CD8-positive, alpha-beta memory T cell (primary cell): Measurements from ENCODE around the gene AP3M1. TPM values are rescaled to one million over a fixed set of nuclear protein-coding genes. Genes with fewer than 3 reads are reported as not detected.
"Not testable (repeated sequence)": the region's sequence is repeated elsewhere in the genome, so short reads cannot be mapped to it uniquely, and the experiment has no call there.

Experiments used
- CTCF ChIA-PET: fragments of 350-600 bp; sonication (Branson Sonifier 250); formaldehyde crosslinking; loops from one replicate; lab custom pipeline; 2021; ENCODE audit warnings: antibody characterized with exemption; lab: Charles Lee
- POLR2A ChIA-PET: fragments of 350-600 bp; sonication (Branson Sonifier 250); formaldehyde crosslinking; loops from one replicate; lab custom pipeline; 2021; ENCODE audit warnings: antibody characterized with exemption; lab: Charles Lee
- DNase-seq, 5 donors: peaks; one replicate each; pipeline versions ENCODE4 v3.0.0 to v3.0.0-alpha.2; 2020 to 2022; ENCODE audit warnings: mixed read lengths in 1 of 5
- H3K27ac ChIP-seq: one replicate; pipeline ENCODE4 v1.7.0; 2013; ENCODE audit warnings: low read depth, mild to moderate bottlenecking, low read length, moderate library complexity
- H3K27me3 ChIP-seq: 2 replicates; pipeline ENCODE4 v1.7.0; 2013; ENCODE audit warnings: low read length, mild to moderate bottlenecking; ENCODE audit not compliant: insufficient read depth, poor library complexity, severe bottlenecking
- H3K36me3 ChIP-seq: 2 replicates; pipeline ENCODE4 v1.7.0; 2013; ENCODE audit warnings: mild to moderate bottlenecking, low read length, moderate library complexity; ENCODE audit not compliant: insufficient read depth
- H3K4me1 ChIP-seq: 2 replicates; pipeline ENCODE4 v1.7.0; 2013; ENCODE audit warnings: mild to moderate bottlenecking, low read length, moderate library complexity; ENCODE audit not compliant: insufficient read depth
- H3K4me3 ChIP-seq: 2 replicates; pipeline ENCODE4 v1.7.0; 2013; ENCODE audit warnings: mild to moderate bottlenecking, low read length
- H3K9me3 ChIP-seq: 2 replicates; pipeline ENCODE4 v1.7.0; 2013; ENCODE audit warnings: mild to moderate bottlenecking, low read length
- H3K27ac Mint-ChIP-seq, 8 donors: one replicate each; pipeline ENCODE4 v1.8.0; 2020 to 2021; ENCODE audit warnings: mixed read lengths in 8 of 8, mild to moderate bottlenecking in 6 of 8, inconsistent platforms in 3 of 8, moderate library complexity in 3 of 8
- H3K27me3 Mint-ChIP-seq, 2 donors: one replicate each; pipeline ENCODE4 v1.8.0; 2020 to 2021; ENCODE audit warnings: mixed read lengths in 2 of 2, mild to moderate bottlenecking in 1 of 2, moderate library complexity in 1 of 2
- H3K36me3 Mint-ChIP-seq, 3 donors: one replicate each; pipeline ENCODE4 v1.8.0; 2020 to 2021; ENCODE audit warnings: mixed read lengths in 3 of 3, inconsistent platforms in 1 of 3, mild to moderate bottlenecking in 1 of 3
- H3K4me1 Mint-ChIP-seq, 3 donors: one replicate each; pipeline ENCODE4 v1.8.0; 2020 to 2021; ENCODE audit warnings: mixed read lengths in 3 of 3, inconsistent platforms in 1 of 3, mild to moderate bottlenecking in 1 of 3
- H3K4me3 Mint-ChIP-seq, 7 donors: one replicate each; pipeline ENCODE4 v1.8.0; 2020 to 2021; ENCODE audit warnings: mixed read lengths in 7 of 7, mild to moderate bottlenecking in 6 of 7, moderate library complexity in 4 of 7, inconsistent platforms in 2 of 7
- H3K9me3 Mint-ChIP-seq, 5 donors: one replicate each; pipeline ENCODE4 v1.8.0; 2020 to 2022; ENCODE audit warnings: mixed read lengths in 5 of 5, mild to moderate bottlenecking in 3 of 5, moderate library complexity in 2 of 5, inconsistent platforms in 1 of 5
- polyA plus RNA-seq: library from polyadenylated mRNA; unstranded; fragments of 300-500 nt; fragmentation: Illumina TruSeq; gene quantifications from one replicate; pipeline ENCODE4 v1.2.3, GENCODE V29; 2021
- total RNA-seq, 2 experiments: library from RNA; stranded (reverse); gene quantifications; one replicate each; pipeline ENCODE4 v1.2.3, GENCODE V29; 2021

The AP3M1 gene, protein sequence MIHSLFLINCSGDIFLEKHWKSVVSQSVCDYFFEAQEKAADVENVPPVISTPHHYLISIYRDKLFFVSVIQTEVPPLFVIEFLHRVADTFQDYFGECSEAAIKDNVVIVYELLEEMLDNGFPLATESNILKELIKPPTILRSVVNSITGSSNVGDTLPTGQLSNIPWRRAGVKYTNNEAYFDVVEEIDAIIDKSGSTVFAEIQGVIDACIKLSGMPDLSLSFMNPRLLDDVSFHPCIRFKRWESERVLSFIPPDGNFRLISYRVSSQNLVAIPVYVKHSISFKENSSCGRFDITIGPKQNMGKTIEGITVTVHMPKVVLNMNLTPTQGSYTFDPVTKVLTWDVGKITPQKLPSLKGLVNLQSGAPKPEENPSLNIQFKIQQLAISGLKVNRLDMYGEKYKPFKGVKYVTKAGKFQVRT
- total RNA-seq (10 to 100 TPM; 59.7 to 62.1 TPM), polyA plus RNA-seq (34.5 TPM)

DNA sequence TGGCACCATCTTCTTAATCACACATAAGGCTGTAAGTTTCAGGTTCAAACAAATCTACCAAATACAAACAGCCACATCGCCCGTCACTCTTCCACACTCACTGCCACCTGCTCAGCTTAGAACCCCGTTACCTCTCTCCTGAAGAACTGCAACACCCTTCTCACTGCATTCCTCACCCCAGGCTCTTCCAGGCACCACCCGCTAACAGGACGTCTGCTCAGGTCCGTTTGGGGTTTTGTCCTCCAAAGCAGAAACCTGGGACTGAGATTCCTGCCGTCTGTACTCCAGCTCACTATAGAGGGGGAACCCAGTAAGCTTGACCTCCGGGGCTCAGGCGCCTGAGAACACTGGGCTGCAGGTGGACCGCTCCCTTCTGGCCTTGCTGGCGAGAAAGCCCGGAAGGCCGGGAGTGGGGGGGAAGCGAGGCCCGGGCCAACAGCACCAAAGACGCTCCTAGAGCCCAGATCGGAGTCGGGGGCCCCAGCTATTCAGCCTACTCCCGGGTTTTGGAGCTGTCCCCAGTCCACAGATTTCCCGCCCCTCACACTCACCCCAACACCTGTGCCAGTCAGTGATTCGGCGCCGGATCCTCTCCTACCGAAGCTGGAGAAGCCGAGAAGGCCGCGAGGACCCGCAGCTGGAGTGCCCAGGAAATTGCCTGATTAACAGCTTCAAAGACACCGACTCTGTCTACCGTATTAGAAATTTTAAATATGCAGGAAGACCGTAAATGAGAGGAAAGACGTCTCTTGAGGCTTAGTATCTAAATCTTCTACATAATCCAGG is at the start of gene AP3M1:
TSS of gene AP3M1 (minus strand) at position 625 of the 786 bp plus-strand sequence. CDS start 12,449 bp downstream, outside the sequence.
- Mint-ChIP-seq H3K27me3 (no peaks in the 10 kb centered on the region), H3K4me3 (no peak within 1 kb of the TSS), H3K27ac (peak within 1 kb of the TSS in 4 of 8 donors; percentile 39 to 93 (median 54)), H3K9me3 (no peaks in the 10 kb centered on the region), H3K4me1 (peaks cover 45 to 66% (median 60%) of the 10 kb centered on the region in 3 donors), H3K36me3 (peaks cover 0 to 20% (median 4%) of the 10 kb centered on the region in 3 donors)
- Histone ChIP-seq H3K4me3 (peak within 1 kb of the TSS; percentile 89), H3K36me3 (no peaks in the 10 kb centered on the region), H3K27me3 (no peaks in the 10 kb centered on the region), H3K27ac (peak within 1 kb of the TSS; percentile 88), H3K9me3 (no peaks in the 10 kb centered on the region), H3K4me1 (peaks cover 37% of the 10 kb centered on the region)
- DNase-seq, result peak in 3 of 5 donors; percentile 81 to 90 (median 82)
- CTCF ChIA-PET, result interaction anchor here (0.9 to 2.9 kb wide), 10 partner anchors 21 to 1085 kb away, joined by 3 to 19 read pairs (median 6); partner anchors contain the start of gene COMTD1
- POLR2A ChIA-PET, result interaction anchor here (0.6 to 1.9 kb wide), 7 partner anchors 15 to 1084 kb away, joined by 3 to 12 read pairs (median 4); no protein-coding TSS in a partner anchor

DNA sequence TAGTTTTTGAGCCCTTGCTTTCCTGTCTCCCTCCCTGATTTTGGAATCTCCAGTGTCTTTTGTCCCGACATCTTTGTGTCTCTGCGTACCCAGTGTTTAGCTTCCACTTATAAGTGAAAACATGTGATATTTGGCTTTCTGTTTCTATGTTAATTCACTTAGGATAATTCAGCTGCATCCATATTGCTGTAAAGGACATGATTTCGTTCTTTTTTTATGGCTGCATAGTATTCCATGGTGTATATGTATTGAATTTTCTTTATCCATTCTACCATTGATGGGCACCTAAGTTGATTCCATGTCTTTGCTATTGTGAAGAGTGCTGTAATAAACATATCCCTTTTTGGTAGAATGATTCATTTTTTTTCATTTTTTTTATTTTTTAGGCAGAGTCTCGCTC is 48.7 kb upstream of the AP3M1 start:
- peak overlapping the region in 1 of 8 donors; percentile 24 for H3K27ac Mint-ChIP-seq
- peaks cover 3% of the 10 kb centered on the region for H3K36me3 ChIP-seq
- DNase-seq, result no peak
- H3K4me1 ChIP-seq, result peaks cover 6% of the 10 kb centered on the region
- no peaks in the 10 kb centered on the region for H3K27me3 ChIP-seq
- H3K27me3 Mint-ChIP-seq, result no peaks in the 10 kb centered on the region
- CTCF ChIA-PET, result no interaction called here
- POLR2A ChIA-PET, result no interaction called here
- H3K9me3 Mint-ChIP-seq, result no peaks in the 10 kb centered on the region
- no peak overlapping the region for H3K27ac ChIP-seq
- peaks cover 16 to 31% (median 24%) of the 10 kb centered on the region in 3 donors for H3K4me1 Mint-ChIP-seq
- no peaks in the 10 kb centered on the region for H3K9me3 ChIP-seq
- H3K4me3 ChIP-seq, result no peak overlapping the region
- peaks cover 3 to 23% (median 4%) of the 10 kb centered on the region in 3 donors for H3K36me3 Mint-ChIP-seq
- H3K4me3 Mint-ChIP-seq, result no peak overlapping the region

DNA sequence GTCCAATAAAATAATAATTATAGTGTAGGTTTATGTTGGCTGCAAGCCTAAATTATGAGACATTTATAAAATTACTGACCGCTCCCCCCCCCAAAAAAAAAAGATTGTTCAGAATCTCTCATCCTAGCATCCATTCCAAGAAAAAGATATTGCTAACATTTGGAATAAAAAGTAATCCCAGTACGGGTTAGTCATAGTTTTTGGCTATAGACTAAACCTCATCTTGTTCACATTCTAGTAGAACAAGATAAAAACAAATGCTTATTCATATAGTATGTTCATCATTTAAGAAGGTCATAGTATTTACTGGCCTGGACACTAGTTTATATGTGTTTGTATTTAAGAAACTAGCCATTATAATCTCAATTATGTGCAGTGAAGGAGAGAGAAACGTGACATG is 44.4 kb upstream of the AP3M1 start:
- Histone ChIP-seq H3K4me1 (peaks cover 28% of the 10 kb centered on the region), H3K36me3 (no peaks in the 10 kb centered on the region), H3K27me3 (no peaks in the 10 kb centered on the region), H3K9me3 (no peaks in the 10 kb centered on the region), H3K4me3 (no peak overlapping the region), H3K27ac (no peak overlapping the region)
- Mint-ChIP-seq H3K4me1 (peaks cover 40 to 64% (median 53%) of the 10 kb centered on the region in 3 donors), H3K9me3 (no peaks in the 10 kb centered on the region), H3K4me3 (no peak overlapping the region), H3K27me3 (no peaks in the 10 kb centered on the region), H3K27ac (peak overlapping the region in 3 of 8 donors; percentile 1 to 41 (median 4)), H3K36me3 (peaks cover 0 to 2% (median 0%) of the 10 kb centered on the region in 3 donors)
- ChIA-PET POLR2A (interaction anchor here (0.6 kb wide), 1 partner anchor 515 kb away, joined by 4 read pairs; no protein-coding TSS in a partner anchor), CTCF (no interaction called here)
- no peak for DNase-seq

DNA sequence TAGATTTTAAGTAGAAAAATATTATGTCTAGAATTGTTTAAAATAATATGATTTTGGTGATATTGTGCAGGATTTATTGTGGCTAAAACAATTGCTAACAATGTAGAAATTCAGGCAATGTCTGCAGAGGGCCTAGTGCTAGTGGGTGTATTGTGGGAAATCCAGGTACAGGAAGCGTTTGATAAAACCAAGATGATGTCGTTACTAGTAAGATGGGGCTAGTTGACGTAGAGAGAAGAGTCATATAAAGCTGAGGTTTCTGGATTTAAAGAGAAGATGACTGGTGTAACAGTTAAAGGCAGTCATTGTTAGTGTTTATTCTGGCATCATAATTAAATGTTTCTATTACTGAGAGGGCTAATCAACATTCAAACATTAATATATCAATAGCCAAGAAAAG is 43.9 kb upstream of the AP3M1 start:
- Mint-ChIP-seq H3K27ac (peak overlapping the region in 5 of 8 donors; percentile 15 to 87 (median 47)), H3K4me1 (peaks cover 44 to 68% (median 57%) of the 10 kb centered on the region in 3 donors)

DNA sequence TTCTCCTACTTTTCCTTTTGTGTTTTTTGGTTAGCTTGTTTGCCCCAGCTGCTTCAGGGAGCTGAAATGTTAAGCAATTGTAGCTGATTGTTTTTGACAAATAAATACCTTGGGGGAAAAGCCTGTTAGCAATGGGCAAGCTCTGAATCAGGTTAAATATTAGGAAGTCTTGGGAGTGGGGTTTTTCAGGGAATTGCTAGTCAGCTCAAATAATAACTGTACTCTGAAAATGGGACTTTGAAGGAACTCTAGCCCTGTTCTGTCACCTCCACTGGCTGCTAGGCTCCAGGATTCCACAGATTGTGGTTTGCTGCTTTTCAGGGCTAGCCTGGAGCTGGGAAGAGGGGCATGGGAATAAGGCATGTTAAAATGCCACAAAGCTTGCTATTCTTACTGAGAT is 39.9 kb upstream of the AP3M1 start:
- peak overlapping the region; percentile 10 for H3K4me3 ChIP-seq
- no peaks in the 10 kb centered on the region for H3K27me3 Mint-ChIP-seq
- H3K27ac ChIP-seq, result peak overlapping the region; percentile 38
- ChIA-PET POLR2A (interaction anchor here (0.6 to 2.6 kb wide), 3 partner anchors 14 to 42 kb away, joined by 4 to 12 read pairs (median 4); no protein-coding TSS in a partner anchor), CTCF (interaction anchor here (0.8 to 3.1 kb wide), 5 partner anchors 12 to 46 kb away, joined by 3 to 8 read pairs (median 3); no protein-coding TSS in a partner anchor)
- H3K27ac Mint-ChIP-seq, result peak overlapping the region; percentile 31 to 95 (median 90)
- no peaks in the 10 kb centered on the region for H3K36me3 ChIP-seq
- no peaks in the 10 kb centered on the region for H3K27me3 ChIP-seq
- peak overlapping the region in 6 of 7 donors; percentile 3 to 76 (median 66) for H3K4me3 Mint-ChIP-seq
- no peak for DNase-seq
- H3K36me3 Mint-ChIP-seq, result no peaks in the 10 kb centered on the region
- H3K9me3 Mint-ChIP-seq, result no peaks in the 10 kb centered on the region
- no peaks in the 10 kb centered on the region for H3K9me3 ChIP-seq
- peaks cover 40% of the 10 kb centered on the region for H3K4me1 ChIP-seq
- peaks cover 55 to 76% (median 73%) of the 10 kb centered on the region in 3 donors for H3K4me1 Mint-ChIP-seq

More for the DNA sequence above, 43.9 kb upstream of the AP3M1 start:
- Histone ChIP-seq H3K27ac (no peak overlapping the region), H3K27me3 (no peaks in the 10 kb centered on the region), H3K36me3 (no peaks in the 10 kb centered on the region), H3K4me1 (peaks cover 32% of the 10 kb centered on the region), H3K4me3 (no peak overlapping the region), H3K9me3 (no peaks in the 10 kb centered on the region)
- H3K27me3 Mint-ChIP-seq, result no peaks in the 10 kb centered on the region
- H3K36me3 Mint-ChIP-seq, result no peaks in the 10 kb centered on the region
- H3K9me3 Mint-ChIP-seq, result no peaks in the 10 kb centered on the region
- H3K4me3 Mint-ChIP-seq, result peak overlapping the region in 4 of 7 donors; percentile 6 to 52 (median 18)
- CTCF ChIA-PET, result no interaction called here
- DNase-seq, result peak in 2 of 5 donors; percentile 37 to 71
- POLR2A ChIA-PET, result interaction anchor here (0.6 kb wide), 1 partner anchor 515 kb away, joined by 4 read pairs; no protein-coding TSS in a partner anchor

DNA sequence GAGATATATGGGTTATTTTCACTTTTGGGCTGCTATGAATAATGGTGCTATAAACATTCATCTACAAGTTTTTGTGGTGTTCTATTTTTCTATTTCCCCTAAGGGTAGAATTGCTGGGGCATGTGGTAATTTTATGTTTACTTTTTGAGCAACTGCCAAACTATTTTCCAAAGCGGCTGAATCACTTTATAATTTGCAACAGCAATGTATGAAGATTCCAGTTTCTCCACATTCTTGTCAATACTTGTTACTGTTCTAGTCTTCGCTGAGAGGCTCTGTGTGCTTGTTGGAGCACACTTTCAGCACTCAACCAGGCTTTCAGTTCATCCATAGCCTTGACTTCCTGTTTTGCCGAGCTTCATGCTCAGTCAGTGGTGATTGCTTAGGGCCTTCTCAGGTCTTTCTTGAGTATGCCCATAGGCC is 39.4 kb upstream of the AP3M1 start:
- POLR2A ChIA-PET, result interaction anchor here (1.2 to 2.6 kb wide), 2 partner anchors 14 to 38 kb away, joined by 4 to 12 read pairs; no protein-coding TSS in a partner anchor
- H3K27me3 Mint-ChIP-seq, result no peaks in the 10 kb centered on the region

DNA sequence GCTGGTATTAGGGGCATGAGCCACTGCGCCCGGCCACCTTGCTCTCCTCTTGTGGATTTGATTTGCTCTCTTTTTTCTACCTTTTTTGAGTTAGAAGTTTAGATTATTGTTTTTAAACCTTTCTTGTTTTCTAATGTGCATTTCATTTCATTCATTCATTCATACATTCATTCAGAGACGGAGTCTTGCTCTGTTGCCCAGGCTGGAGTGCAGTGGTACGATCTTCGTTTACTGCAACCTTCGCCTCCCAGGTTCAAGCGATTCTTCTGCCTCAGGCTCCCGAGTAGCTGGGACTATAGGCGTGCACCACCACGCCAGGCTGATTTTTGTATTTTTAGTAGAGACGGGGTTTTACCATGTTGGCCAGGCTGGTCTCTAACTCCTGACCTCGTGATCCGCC is 38.0 kb upstream of the AP3M1 start:
- not testable (repeated sequence) for H3K27me3 Mint-ChIP-seq, H3K4me3 ChIP-seq, H3K9me3 ChIP-seq, H3K36me3 Mint-ChIP-seq, DNase-seq, H3K4me3 Mint-ChIP-seq, H3K36me3 ChIP-seq, H3K9me3 Mint-ChIP-seq, H3K27me3 ChIP-seq, H3K27ac ChIP-seq
- Mint-ChIP-seq H3K27ac (peak overlapping the region in 2 of 8 donors; percentile 29 to 62), H3K4me1 (peaks cover 44 to 68% (median 66%) of the 10 kb centered on the region in 3 donors)
- peaks cover 27% of the 10 kb centered on the region for H3K4me1 ChIP-seq
- ChIA-PET CTCF (interaction anchor here (3.1 kb wide), 1 partner anchor 12 kb away, joined by 8 read pairs; no protein-coding TSS in a partner anchor), POLR2A (interaction anchor here (2.6 kb wide), 1 partner anchor 12 kb away, joined by 12 read pairs; no protein-coding TSS in a partner anchor)

More for the DNA sequence above, 39.4 kb upstream of the AP3M1 start:
- H3K36me3 Mint-ChIP-seq, result peaks cover 0 to 3% (median 0%) of the 10 kb centered on the region in 3 donors
- Histone ChIP-seq H3K27me3 (no peaks in the 10 kb centered on the region), H3K4me3 (peak overlapping the region; percentile 20), H3K36me3 (no peaks in the 10 kb centered on the region), H3K27ac (no peak overlapping the region), H3K4me1 (peaks cover 37% of the 10 kb centered on the region), H3K9me3 (no peaks in the 10 kb centered on the region)
- H3K4me3 Mint-ChIP-seq, result peak overlapping the region in 6 of 7 donors; percentile 7 to 76 (median 66)
- no peaks in the 10 kb centered on the region for H3K9me3 Mint-ChIP-seq
- peaks cover 56 to 76% (median 73%) of the 10 kb centered on the region in 3 donors for H3K4me1 Mint-ChIP-seq
- DNase-seq, result peak in 2 of 5 donors; percentile 15 to 38
- CTCF ChIA-PET, result interaction anchor here (1.0 to 3.1 kb wide), 4 partner anchors 11 to 38 kb away, joined by 3 to 8 read pairs (median 4); no protein-coding TSS in a partner anchor
- H3K27ac Mint-ChIP-seq, result peak overlapping the region; percentile 31 to 95 (median 90)
